K562 (cell line): Measurements from ENCODE around the gene TMEM131L. TPM values are rescaled to one million over a fixed set of nuclear protein-coding genes. Genes with fewer than 3 reads are reported as not detected.

ENCODE experiments used
- ATAC-seq: fragments of 200-7000 bp; cut with Tn5 transposase; 3 replicates; pipeline ENCODE4 v1.9.1; 2020; ENCODE audit warnings: moderate library complexity
- BruUV-seq: library from RNA; stranded (reverse); fragments of 400-500 nt; replicated peaks from 2 replicates; lab custom pipeline; 2021; lab: Mats Ljungman, UMichigan
- CTCF ChIA-PET: fragments of 300-600 bp; formaldehyde crosslinking; extraction: SDS; loops from one replicate; lab custom pipeline; 2021; ENCODE audit warnings: low intra/inter-chr PET ratio; lab: Yijun Ruan, JAX
- POLR2A ChIA-PET: fragments of 300-600, 350-650 bp; sonication (Branson Sonifier 250); formaldehyde crosslinking; extraction: SDS; loops from one replicate; lab custom pipeline; 2021; ENCODE audit warnings: antibody characterized with exemption, inconsistent platforms; lab: Yijun Ruan, JAX
- DNase-seq, 4 experiments: peaks; one replicate each; pipeline versions ENCODE4 v3.0.0 to v3.0.0-alpha.2; 2011 to 2018; ENCODE audit warnings: low spot score in 3 of 4, mixed read lengths in 3 of 4; ENCODE audit errors: extremely low read depth in 1 of 4
- FAIRE-seq: peaks from 2 replicates; lab custom pipeline; 2011; peaks lifted over from hg19 to GRCh38; lab: Jason Lieb, UNC
- H2AFZ ChIP-seq: 2 replicates; pipeline ENCODE4 v1.6.0; 2011; ENCODE audit warnings: low read depth, low read length, control low read depth, inconsistent platforms
- H3K27ac ChIP-seq: fragments of 200-600 bp; 3 replicates; pipeline ENCODE4 v1.8.0; 2011; ENCODE audit warnings: low read depth, mild to moderate bottlenecking, control low read depth, inconsistent platforms, low read length, moderate library complexity, mixed read lengths; ENCODE audit errors: extremely low read depth
- H3K27me3 ChIP-seq, 2 experiments: fragments of 300-600 bp in 1 of 2; 2 replicates in 1 of 2; 3 replicates in 1 of 2; pipeline versions ENCODE4 v1.6.0 to v1.8.0; 2011; ENCODE audit warnings: inconsistent platforms in 2 of 2, low read length in 2 of 2, mild to moderate bottlenecking in 1 of 2, mixed read lengths in 1 of 2, moderate library complexity in 1 of 2; ENCODE audit not compliant: control insufficient read depth in 2 of 2, insufficient read depth in 2 of 2
- H3K36me3 ChIP-seq: fragments of 300-600 bp; 3 replicates; pipeline ENCODE4 v1.8.0; 2011; ENCODE audit warnings: mild to moderate bottlenecking, low read length, inconsistent platforms; ENCODE audit not compliant: control insufficient read depth, insufficient read depth
- H3K4me1 ChIP-seq, 2 experiments: fragments of 200-600 bp in 1 of 2; replicated peaks in 1 of 2; 2 replicates in 1 of 2; 3 replicates in 1 of 2; pipeline versions ENCODE4 v1.5.1 to v1.8.0; 2011; ENCODE audit warnings: inconsistent platforms in 2 of 2, low read length in 2 of 2, mild to moderate bottlenecking in 1 of 2, mixed read lengths in 1 of 2, moderate library complexity in 1 of 2; ENCODE audit not compliant: control insufficient read depth in 2 of 2, insufficient read depth in 2 of 2
- H3K4me2 ChIP-seq: 2 replicates; pipeline ENCODE4 v1.6.1; 2011; ENCODE audit warnings: low read length, control low read depth, inconsistent platforms, mixed read lengths; ENCODE audit not compliant: insufficient read depth
- H3K4me3 ChIP-seq: fragments of 200-600 bp; sonication (generic), shearing (Covaris generic); 2 replicates; pipeline ENCODE4 v1.5.1; 2016; ENCODE audit warnings: control low read depth, inconsistent platforms
- H3K79me2 ChIP-seq: fragments of 200-600 bp; 3 replicates; pipeline ENCODE4 v1.8.0; 2011; ENCODE audit warnings: low read length, inconsistent platforms; ENCODE audit not compliant: control insufficient read depth, insufficient read depth
- H3K9ac ChIP-seq, 2 experiments: 2 replicates each; pipeline versions ENCODE4 v1.6.0 to v1.6.1; 2011; ENCODE audit warnings: low read depth in 2 of 2, low read length in 2 of 2, control low read depth in 1 of 2, inconsistent platforms in 1 of 2, mild to moderate bottlenecking in 1 of 2, mixed read lengths in 1 of 2; ENCODE audit not compliant: insufficient read depth in 1 of 2
- H3K9me1 ChIP-seq: one replicate; pipeline ENCODE4 v1.6.0; 2011; ENCODE audit warnings: inconsistent platforms, mild to moderate bottlenecking, low read length, moderate library complexity; ENCODE audit not compliant: control insufficient read depth, insufficient read depth
- H3K9me3 ChIP-seq: replicated peaks from 2 replicates; pipeline ENCODE4 v1.5.1; 2011; ENCODE audit warnings: low read depth, low read length, inconsistent platforms; ENCODE audit not compliant: control insufficient read depth, insufficient read depth
- H4K20me1 ChIP-seq: replicated peaks from 2 replicates; pipeline ENCODE4 v1.6.1; 2011; ENCODE audit warnings: low read length, inconsistent platforms, mixed read lengths; ENCODE audit not compliant: control insufficient read depth, insufficient read depth
- ADNP ChIP-seq: fragments of 200-800 bp; sonication (Bioruptor generic); IDR thresholded peaks from 2 replicates; pipeline ENCODE4 v1.6.1; 2016; ENCODE audit warnings: missing genetic modification characterization, missing compliant biosample characterization
- ATF1 ChIP-seq, 2 experiments: fragments of 450-650 bp in 1 of 2; IDR thresholded peaks; 2 replicates each; pipeline ENCODE4 v1.6.1; 2016; ENCODE audit warnings: missing compliant biosample characterization in 1 of 2, missing genetic modification characterization in 1 of 2
- ATF6 ChIP-seq: sonication (generic); formaldehyde crosslinking; IDR thresholded peaks from 2 replicates; pipeline ENCODE4 v1.4.0; 2020; ENCODE audit warnings: mild to moderate bottlenecking, missing genetic modification reagents
- C11orf30 ChIP-seq: fragments of 450-650 bp; IDR thresholded peaks from 2 replicates; pipeline ENCODE4 v1.6.1; 2016; ENCODE audit warnings: low read depth, mild to moderate bottlenecking
- EP300 ChIP-seq: IDR thresholded peaks from 2 replicates; pipeline ENCODE4 v1.6.1; 2012; ENCODE audit warnings: low read length, improper control_type of control experiment
- FOXJ2 ChIP-seq: fragments of 200-800 bp; sonication (Bioruptor generic); IDR thresholded peaks from 2 replicates; pipeline ENCODE4 v1.6.1; 2016; ENCODE audit warnings: missing genetic modification characterization, missing compliant biosample characterization
- FUS ChIP-seq: fragments of 200-400 bp; formaldehyde crosslinking; optimal IDR thresholded peaks from 2 replicates; pipeline ENCODE3; 2017; ENCODE audit warnings: low read depth, low read length
- HCFC1 ChIP-seq: IDR thresholded peaks from 2 replicates; pipeline ENCODE4 v1.6.1; 2012; ENCODE audit warnings: low read depth, low read length, improper control_type of control experiment
- HNRNPH1 ChIP-seq: fragments of 200-400 bp; formaldehyde crosslinking; optimal IDR thresholded peaks from 2 replicates; pipeline ENCODE3; 2017; ENCODE audit warnings: low read depth, mild to moderate bottlenecking, low read length, moderate library complexity
- KAT8 ChIP-seq: fragments of 450-650 bp; IDR thresholded peaks from 2 replicates; pipeline ENCODE4 v1.6.1; 2016; ENCODE audit warnings: low read depth, mild to moderate bottlenecking
- KDM1A ChIP-seq, 2 experiments: fragments of 450-650 bp; IDR thresholded peaks; 2 replicates each; pipeline ENCODE4 v1.6.1; 2016; ENCODE audit warnings: mild to moderate bottlenecking in 2 of 2
- MLX ChIP-seq, 2 experiments: fragments of 450-650 bp in 1 of 2; sonication (generic) in 1 of 2; formaldehyde crosslinking; conservative IDR thresholded peaks; 2 replicates each; pipeline versions ENCODE4 v1.4.0 to v1.8.1; 2020 to 2022; ENCODE audit warnings: mild to moderate bottlenecking in 1 of 2, missing genetic modification reagents in 1 of 2
- NR2C2 ChIP-seq, 2 experiments: fragments of 200-800 bp in 1 of 2; sonication (Bioruptor generic) in 1 of 2; sonication (generic) in 1 of 2; formaldehyde crosslinking in 1 of 2; IDR thresholded peaks; 2 replicates each; pipeline versions ENCODE4 v1.6.1 to v1.8.0; 2016 to 2022; ENCODE audit warnings: mild to moderate bottlenecking in 1 of 2, missing compliant biosample characterization in 1 of 2, missing genetic modification characterization in 1 of 2, missing genetic modification reagents in 1 of 2
- NR4A1 ChIP-seq, 2 experiments: fragments of 250-450 bp in 1 of 2; fragments of 450-650 bp in 1 of 2; sonication (Bioruptor Pico) in 1 of 2; IDR thresholded peaks; 2 replicates each; pipeline versions ENCODE4 v1.4.0 to v1.6.1; 2016 to 2020; ENCODE audit warnings: mild to moderate bottlenecking in 2 of 2, missing compliant biosample characterization in 1 of 2, missing genetic modification characterization in 1 of 2, moderate library complexity in 1 of 2
- RBM34 ChIP-seq: fragments of 200-400 bp; formaldehyde crosslinking; IDR thresholded peaks from 2 replicates; pipeline ENCODE4 v1.6.1; 2018; ENCODE audit warnings: low read length, borderline replicate concordance; ENCODE audit not compliant: insufficient read depth
- RFX7 ChIP-seq: fragments of 250-450 bp; sonication (Bioruptor Pico); IDR thresholded peaks from 2 replicates; pipeline ENCODE4 v1.5.1; 2021; ENCODE audit warnings: mild to moderate bottlenecking
- TRIM28 ChIP-seq: fragments of 450-650 bp; IDR thresholded peaks from 2 replicates; pipeline ENCODE4 v1.6.1; 2017
- ZNF121 ChIP-seq: sonication (generic); formaldehyde crosslinking; conservative IDR thresholded peaks from 2 replicates; pipeline ENCODE4 v1.8.0; 2022; ENCODE audit warnings: missing genetic modification reagents
- ZNF764 ChIP-seq: fragments of 250-450 bp; sonication (Bioruptor Pico); IDR thresholded peaks from 2 replicates; pipeline ENCODE4 v1.4.0; 2020; ENCODE audit warnings: low read depth, mild to moderate bottlenecking, moderate library complexity
- ZNF785 ChIP-seq: fragments of 250-450 bp; sonication (Bioruptor Pico); IDR thresholded peaks from 2 replicates; pipeline ENCODE4 v1.4.0; 2020; ENCODE audit warnings: mild to moderate bottlenecking
- WGBS: fragments of 100-300 bp; shearing (Covaris generic); methylation state at CpG from one replicate; pipeline ENCODE4 v1.1.6; 2016; ENCODE audit warnings: low coverage, mixed read lengths; ENCODE audit not compliant: insufficient coverage; ENCODE audit errors: missing lambda C conversion rate; 5-methylcytosine and 5-hydroxymethylcytosine counted together
- in situ Hi-C: fragments of 300-500 bp; cut with MboI; formaldehyde crosslinking; loops from 4 replicates; pipeline ENCODE4 v1.15.0; 2018; ENCODE audit warnings: inconsistent platforms, mixed read lengths
- intact Hi-C: fragments of 100-400 bp; cut with micrococcal nuclease; formaldehyde crosslinking; loops from 2 replicates; pipeline ENCODE4 v1.14.2; 2022
- polyA plus RNA-seq, 8 experiments: library from polyadenylated mRNA; depleted of rRNA in 4 of 8; stranded (reverse) in 5 of 8; unstranded in 3 of 8; fragments of >200 nt; fragmentation: Nextera tagmentation in 2 of 8; fragmentation: Illumina TruSeq in 1 of 8; extraction: Ambion mirVana in 2 of 8; extraction: Trizol in 1 of 8; gene quantifications; 2 replicates each; pipeline versions ENCODE4 v1.2.1 to v1.2.3, GENCODE V29; 2011 to 2014; ENCODE audit warnings: inconsistent platforms in 1 of 8, missing spikeins in 1 of 8
- total RNA-seq, 7 experiments: library from RNA; depleted of rRNA in 6 of 7; stranded (reverse); fragments of >200 nt in 6 of 7; fragmentation: Illumina TruSeq in 2 of 7; extraction: Trizol in 2 of 7; gene quantifications; 2 replicates each; pipeline versions ENCODE4 v1.2.1 to v1.2.3, GENCODE V29; 2011 to 2021; ENCODE audit warnings: low replicate concordance in 1 of 7

TMEM131L gene
- total and polyA plus RNA-seq, 9 of the 15 experiments (the other 6 are each of a cell fraction or from before 2014, with no cell fraction given), result 1.2 to 20.8 (median 12.9) TPM

GRCh38 chr4:153522802-153523094 is 56.6 kb downstream of the TMEM131L start (continued):
- TF ChIP-seq KAT8 (no peak), ADNP (no peak), ZNF785 (CRISPR knock-in tag) (no peak), ATF6 (CRISPR knock-in tag) (no peak)
- TF ChIP-seq, all 486 proteins: peak for 0

DNA sequence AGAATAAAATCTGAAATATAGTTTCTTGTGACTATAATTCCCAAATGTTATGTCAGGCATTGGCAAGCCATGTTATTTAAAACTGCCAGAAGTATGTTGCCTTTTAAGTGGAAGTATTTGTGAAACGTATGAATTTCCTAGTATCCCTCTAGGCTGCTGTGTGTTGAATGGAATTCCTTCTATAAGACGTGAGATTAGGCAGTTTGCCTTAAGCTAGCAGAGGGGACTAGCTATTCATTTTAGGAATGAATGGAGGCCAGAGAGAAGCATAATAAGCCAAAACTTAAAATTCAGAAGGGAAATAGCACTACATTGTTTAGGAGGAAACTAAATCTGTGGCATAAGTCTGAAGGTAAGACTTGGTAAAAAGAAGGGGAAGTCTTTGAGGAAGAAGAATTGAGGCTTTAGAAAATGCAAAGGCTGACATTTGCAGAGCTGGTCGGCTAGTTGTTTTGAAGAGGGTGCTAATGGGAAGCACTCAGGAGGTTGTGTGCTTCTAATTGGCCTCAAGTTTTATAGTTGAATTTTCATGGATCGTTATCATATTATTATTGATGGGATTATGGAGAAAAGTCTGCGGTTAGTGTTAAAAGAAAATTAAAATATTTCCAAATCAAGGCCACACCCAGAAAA is 57.1 kb downstream of the TMEM131L start:
- Histone ChIP-seq H3K27ac (no peak overlapping the region), H3K9ac (no peak overlapping the region), H4K20me1 (no peaks in the 10 kb centered on the region), H3K4me2 (no peak overlapping the region), H3K79me2 (peaks cover 58% of the 10 kb centered on the region), H3K4me3 (no peak overlapping the region), H3K36me3 (peaks cover 3% of the 10 kb centered on the region; the same call in 2 of the 3 replicates), H3K27me3 (no peaks in the 10 kb centered on the region), H3K9me1 (no peaks in the 10 kb centered on the region), H3K9me3 (no peaks in the 10 kb centered on the region), H3K4me1 (peaks cover 12 to 48% of the 10 kb centered on the region in 2 experiments), H2AFZ (no peak overlapping the region)
- no TSS peak for BruUV-seq
- ChIA-PET POLR2A (interaction anchor here (1.4 kb wide), 1 partner anchor 12 kb away, joined by 7 read pairs; no protein-coding TSS in a partner anchor), CTCF (no interaction called here)
- DNase-seq (no peak), FAIRE-seq (no peak), ATAC-seq (no peak)
- in situ Hi-C loops, result no loop called here
- 73% methylated on average over 5 of the region's 5 CpGs for WGBS
- no peak for TF ChIP-seq ZNF764 (CRISPR knock-in tag)
- TF ChIP-seq ATF1 (CRISPR knock-in tag; IDR thresholded peaks at IDR 0.05), result no peak
- TF ChIP-seq ATF1 (tag; IDR thresholded peaks at IDR 0.05), result no peak
- no peak for TF ChIP-seq FUS
- TF ChIP-seq HCFC1, result no peak
- no peak for TF ChIP-seq RBM34
- TF ChIP-seq MLX (CRISPR knock-in tag; conservative IDR thresholded peaks at IDR 0.05), result no peak
- TF ChIP-seq TRIM28, result no peak
- no peak for TF ChIP-seq ZNF121 (CRISPR knock-in tag)
- no peak for TF ChIP-seq NR2C2 (CRISPR knock-in tag; IDR thresholded peaks at IDR 0.05)
- no peak for TF ChIP-seq NR2C2 (tag; IDR thresholded peaks at IDR 0.05)
- no peak for TF ChIP-seq C11orf30
- no peak for TF ChIP-seq EP300
- no peak for TF ChIP-seq HNRNPH1
- TF ChIP-seq KDM1A (IDR thresholded peaks at IDR 0.05), result no peak
- TF ChIP-seq RFX7 (CRISPR knock-in tag), result no peak
- TF ChIP-seq NR4A1 (CRISPR knock-in tag; IDR thresholded peaks at IDR 0.05), result no peak
- no peak for TF ChIP-seq NR4A1 (tag; IDR thresholded peaks at IDR 0.05)
- TF ChIP-seq FOXJ2 (tag), result no peak
- intact Hi-C loops, result loop anchor here (5.0 kb wide), 1 partner anchor 56 kb away; the partner anchor contains the start of gene TMEM131L
